ENCODE results near the gene TFEB. TPM values are rescaled to one million over a fixed set of nuclear protein-coding genes. Genes with fewer than 3 reads are reported as not detected.

Gene TFEB
- total RNA-seq, 1 donor from 2014 or later, result 0.13 TPM

DNA sequence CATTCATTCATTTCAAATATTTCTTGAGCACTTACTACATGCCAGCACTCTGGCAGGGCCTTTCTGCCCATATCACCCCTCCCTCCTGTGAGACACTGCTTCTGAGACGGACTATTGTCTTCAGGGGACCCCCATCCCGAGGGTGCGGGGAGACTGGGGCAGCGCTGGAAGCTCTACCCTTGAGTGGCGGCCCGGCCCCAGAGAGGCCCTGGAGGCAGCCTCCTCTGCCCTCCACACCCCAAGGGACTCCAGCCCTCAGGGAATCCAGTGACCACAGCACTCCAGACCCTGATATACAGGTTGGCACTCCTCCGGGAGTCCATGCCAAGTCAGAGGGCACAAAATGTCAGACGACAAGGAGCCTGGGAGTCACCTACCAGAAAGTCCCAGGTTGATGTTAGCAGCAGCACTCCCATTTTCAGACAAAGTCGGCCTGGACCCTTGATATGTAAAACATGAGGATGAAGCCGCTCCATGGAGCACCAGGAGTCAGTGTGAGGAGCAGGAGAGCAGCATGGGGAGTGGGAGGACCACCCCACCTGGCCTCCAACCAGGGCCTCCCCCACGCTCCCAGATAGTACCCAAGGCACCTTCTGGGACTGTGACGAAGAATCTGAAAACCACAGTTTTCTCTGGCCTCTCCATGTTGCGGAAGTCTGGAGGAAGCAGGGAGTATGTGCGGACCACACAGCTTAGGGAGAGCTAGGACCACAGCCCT lies 20.7 kb downstream of the TFEB start:
- Histone ChIP-seq H3K79me2 (ENCODE audit: low read depth) (no peaks in the 10 kb centered on the region), H3K27me3 (no peaks in the 10 kb centered on the region), H3K9me3 (ENCODE audit: low read depth) (no peaks in the 10 kb centered on the region), H3F3A (ENCODE audit: low read depth) (no peaks in the 10 kb centered on the region), H3K4me1 (no peaks in the 10 kb centered on the region), H2AFZ (replicated peaks) (no peak overlapping the region), H3K27ac (no peak overlapping the region), H3K9ac (no peak overlapping the region), H4K20me1 (ENCODE audit: low read depth) (no peaks in the 10 kb centered on the region), H3K4me2 (no peak overlapping the region), H3K36me3 (no peaks in the 10 kb centered on the region), H3K4me3 (no peak overlapping the region)
- H3K4me3 Mint-ChIP-seq, result no peak overlapping the region
- H3K36me3 Mint-ChIP-seq, result no peaks in the 10 kb centered on the region
- no peaks in the 10 kb centered on the region for H3K9me3 Mint-ChIP-seq
- peaks cover 2% of the 10 kb centered on the region for H3K4me1 Mint-ChIP-seq
- DNase-seq (ENCODE audit: low spot score), result no peak
- H3K27ac Mint-ChIP-seq, result no peak overlapping the region
- peaks cover 7% of the 10 kb centered on the region for H3K27me3 Mint-ChIP-seq (ENCODE audit: insufficient read depth, low read depth)
- TF ChIP-seq, protein P1, sequence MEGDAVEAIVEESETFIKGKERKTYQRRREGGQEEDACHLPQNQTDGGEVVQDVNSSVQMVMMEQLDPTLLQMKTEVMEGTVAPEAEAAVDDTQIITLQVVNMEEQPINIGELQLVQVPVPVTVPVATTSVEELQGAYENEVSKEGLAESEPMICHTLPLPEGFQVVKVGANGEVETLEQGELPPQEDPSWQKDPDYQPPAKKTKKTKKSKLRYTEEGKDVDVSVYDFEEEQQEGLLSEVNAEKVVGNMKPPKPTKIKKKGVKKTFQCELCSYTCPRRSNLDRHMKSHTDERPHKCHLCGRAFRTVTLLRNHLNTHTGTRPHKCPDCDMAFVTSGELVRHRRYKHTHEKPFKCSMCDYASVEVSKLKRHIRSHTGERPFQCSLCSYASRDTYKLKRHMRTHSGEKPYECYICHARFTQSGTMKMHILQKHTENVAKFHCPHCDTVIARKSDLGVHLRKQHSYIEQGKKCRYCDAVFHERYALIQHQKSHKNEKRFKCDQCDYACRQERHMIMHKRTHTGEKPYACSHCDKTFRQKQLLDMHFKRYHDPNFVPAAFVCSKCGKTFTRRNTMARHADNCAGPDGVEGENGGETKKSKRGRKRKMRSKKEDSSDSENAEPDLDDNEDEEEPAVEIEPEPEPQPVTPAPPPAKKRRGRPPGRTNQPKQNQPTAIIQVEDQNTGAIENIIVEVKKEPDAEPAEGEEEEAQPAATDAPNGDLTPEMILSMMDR (IDR thresholded peaks at IDR 0.05), result no peak
- TF ChIP-seq EZH2 (IDR thresholded peaks at IDR 0.05) (no peak), EZH2phosphoT487 (IDR thresholded peaks at IDR 0.05) (no peak)

- H3K4me2 ChIP-seq, result no peak overlapping the region
- no peak overlapping the region for H3K9ac ChIP-seq
- no peaks in the 10 kb centered on the region for H3K4me1 ChIP-seq
- no peaks in the 10 kb centered on the region for H4K20me1 ChIP-seq (ENCODE audit: low read depth)
- H2AFZ ChIP-seq (replicated peaks), result no peak overlapping the region
- no peak for DNase-seq (ENCODE audit: low spot score)
- Mint-ChIP-seq H3K4me1 (peaks cover 2% of the 10 kb centered on the region), H3K27me3 (ENCODE audit: insufficient read depth, low read depth) (peaks cover 7% of the 10 kb centered on the region), H3K36me3 (no peaks in the 10 kb centered on the region), H3K9me3 (no peaks in the 10 kb centered on the region), H3K27ac (no peak overlapping the region), H3K4me3 (no peak overlapping the region)
- H3K27me3 ChIP-seq, result no peaks in the 10 kb centered on the region
- H3K9me3 ChIP-seq (ENCODE audit: low read depth), result no peaks in the 10 kb centered on the region
- H3K27ac ChIP-seq, result no peak overlapping the region
- H3K36me3 ChIP-seq, result no peaks in the 10 kb centered on the region
- H3K4me3 ChIP-seq, result no peak overlapping the region
- no peaks in the 10 kb centered on the region for H3F3A ChIP-seq (ENCODE audit: low read depth)
- no peaks in the 10 kb centered on the region for H3K79me2 ChIP-seq (ENCODE audit: low read depth)
- TF ChIP-seq, protein P1 (IDR thresholded peaks at IDR 0.05), result no peak
- no peak for TF ChIP-seq EZH2phosphoT487 (IDR thresholded peaks at IDR 0.05)
- no peak for TF ChIP-seq EZH2 (IDR thresholded peaks at IDR 0.05)
These were observed 21.6 kb downstream of the TFEB start for GRCh38 chr6:41713650-41714291.

GRCh38 chr6:41713159-41713649 lies 22.2 kb downstream of the TFEB start:
- Histone ChIP-seq H3K27ac (no peak overlapping the region), H3F3A (ENCODE audit: low read depth) (no peaks in the 10 kb centered on the region), H3K9me3 (ENCODE audit: low read depth) (no peaks in the 10 kb centered on the region), H3K9ac (no peak overlapping the region), H3K27me3 (no peaks in the 10 kb centered on the region), H3K4me2 (no peak overlapping the region), H3K36me3 (no peaks in the 10 kb centered on the region), H4K20me1 (ENCODE audit: low read depth) (no peaks in the 10 kb centered on the region), H3K79me2 (ENCODE audit: low read depth) (no peaks in the 10 kb centered on the region), H3K4me3 (no peak overlapping the region), H3K4me1 (no peaks in the 10 kb centered on the region), H2AFZ (replicated peaks) (no peak overlapping the region)
- Mint-ChIP-seq H3K9me3 (no peaks in the 10 kb centered on the region), H3K4me1 (peaks cover 2% of the 10 kb centered on the region), H3K4me3 (no peak overlapping the region), H3K27ac (no peak overlapping the region), H3K36me3 (no peaks in the 10 kb centered on the region), H3K27me3 (ENCODE audit: insufficient read depth, low read depth) (peaks cover 7% of the 10 kb centered on the region)
- DNase-seq (ENCODE audit: low spot score), result no peak
- TF ChIP-seq EZH2 (IDR thresholded peaks at IDR 0.05) (no peak), EZH2phosphoT487 (IDR thresholded peaks at IDR 0.05) (no peak)
- TF ChIP-seq, protein P1 (IDR thresholded peaks at IDR 0.05), result no peak
